Uterus (tissue), 4 donors: ENCODE data around the gene LTBP1. TPM values are rescaled to one million over a fixed set of nuclear protein-coding genes. Genes with fewer than 3 reads are reported as not detected.

Experiments used
- DNase-seq, 2 donors: peaks; one replicate each; pipeline ENCODE4 v3.0.0-alpha.2; 2019 to 2020
- H3K27ac ChIP-seq, 2 donors: fragments of 200-600 bp; sonication (generic); 1 replicate in 1 of 2; 2 replicates in 1 of 2; pipeline ENCODE4 v1.5.1; 2016 to 2018
- H3K27me3 ChIP-seq, 2 donors: fragments of 200-600 bp; sonication (generic); one replicate each; pipeline ENCODE4 v1.5.1; 2018 to 2019; ENCODE audit warnings: control low read depth in 1 of 2
- H3K36me3 ChIP-seq, 2 donors: fragments of 200-600 bp; sonication (generic); one replicate each; pipeline ENCODE4 v1.5.1; 2019; ENCODE audit warnings: control low read depth in 1 of 2
- H3K4me1 ChIP-seq, 2 donors: fragments of 200-600 bp; sonication (generic); one replicate each; pipeline ENCODE4 v1.5.1; 2018 to 2019; ENCODE audit warnings: control low read depth in 1 of 2
- H3K4me3 ChIP-seq, 2 donors: fragments of 200-600 bp; sonication (generic); 1 replicate in 1 of 2; 2 replicates in 1 of 2; pipeline ENCODE4 v1.5.1; 2018 to 2019; ENCODE audit warnings: mild to moderate bottlenecking in 1 of 2
- H3K9me3 ChIP-seq, 2 donors: fragments of 200-600 bp; sonication (generic); one replicate each; pipeline ENCODE4 v1.5.1; 2019; ENCODE audit warnings: control low read depth in 1 of 2
- POLR2A ChIP-seq, 2 donors: fragments of 450-650 bp; IDR thresholded peaks; one replicate each; pipeline ENCODE4 v1.6.1; 2016; ENCODE audit warnings: antibody characterized with exemption in 2 of 2, mild to moderate bottlenecking in 1 of 2, moderate library complexity in 1 of 2
- intact Hi-C: fragments of 100-400 bp; cut with DNase I; formaldehyde crosslinking; loops from one replicate; pipeline ENCODE4 v1.15.1; 2023; ENCODE audit warnings: low total_unique reads
- total RNA-seq, 4 donors: library from RNA; depleted of rRNA in 3 of 4; stranded (reverse); fragments of >200 nt in 3 of 4; gene quantifications; one replicate each; pipeline versions ENCODE4 v1.1.0 to v1.2.4, GENCODE V29; 2014 to 2023
- TF ChIP-seq, protein P1 (sequence below), 4 experiments: fragments of 200-600 bp in 2 of 4; fragments of 450-650 bp in 2 of 4; sonication (generic) in 2 of 4; IDR thresholded peaks; one replicate each; pipeline ENCODE4 v1.5.1; 2016 to 2019; ENCODE audit warnings: antibody characterized with exemption in 4 of 4, mild to moderate bottlenecking in 2 of 4, moderate library complexity in 1 of 4
- donor health status: DM: yes; HTN: yes; CAD: no.

Gene LTBP1
- total RNA-seq, 4 donors from 2014 or later: 72.5 to 322 (median 92.2) TPM

DNA sequence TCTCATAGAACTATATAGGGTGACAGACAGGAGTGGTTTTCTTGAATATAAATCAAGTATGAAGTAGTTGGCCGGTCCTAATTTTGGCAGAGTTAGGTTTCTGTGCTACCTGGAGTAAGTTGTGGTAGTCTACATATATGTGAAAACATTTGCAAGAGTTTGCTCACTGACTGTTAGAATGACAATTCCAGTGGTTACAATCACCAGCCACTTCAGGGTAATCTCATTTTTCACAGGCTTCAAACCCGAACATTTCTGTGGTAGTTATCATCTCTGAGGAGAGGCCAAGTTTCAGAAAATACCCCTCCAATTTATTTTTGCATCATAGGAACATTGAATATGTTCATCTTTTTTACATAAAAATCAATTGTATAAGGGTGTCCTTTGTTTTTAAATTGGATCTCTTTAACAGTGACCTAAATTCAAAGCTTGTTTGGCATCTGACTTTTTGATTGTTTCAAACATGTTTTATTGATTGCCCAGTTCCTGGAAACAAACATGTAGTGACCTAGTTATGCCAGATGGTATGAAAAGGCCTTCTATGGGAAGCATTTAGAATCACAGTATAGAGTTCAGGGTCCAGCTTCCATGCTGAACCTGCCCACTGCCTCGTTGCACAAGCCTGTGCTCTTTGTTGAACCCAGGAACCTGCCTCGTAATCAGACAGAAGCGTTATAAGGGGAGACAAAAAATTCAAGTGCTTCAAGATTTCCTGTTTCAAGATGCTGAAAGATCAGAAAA, 250.6 kb downstream of the LTBP1 start:
- Histone ChIP-seq H3K4me3 (no peak overlapping the region), H3K4me1 (no peaks in the 10 kb centered on the region), H3K9me3 (no peaks in the 10 kb centered on the region), H3K36me3 (no peaks in the 10 kb centered on the region), H3K27me3 (no peaks in the 10 kb centered on the region), H3K27ac (no peak overlapping the region)
- no peak for DNase-seq
- TF ChIP-seq, protein P1, sequence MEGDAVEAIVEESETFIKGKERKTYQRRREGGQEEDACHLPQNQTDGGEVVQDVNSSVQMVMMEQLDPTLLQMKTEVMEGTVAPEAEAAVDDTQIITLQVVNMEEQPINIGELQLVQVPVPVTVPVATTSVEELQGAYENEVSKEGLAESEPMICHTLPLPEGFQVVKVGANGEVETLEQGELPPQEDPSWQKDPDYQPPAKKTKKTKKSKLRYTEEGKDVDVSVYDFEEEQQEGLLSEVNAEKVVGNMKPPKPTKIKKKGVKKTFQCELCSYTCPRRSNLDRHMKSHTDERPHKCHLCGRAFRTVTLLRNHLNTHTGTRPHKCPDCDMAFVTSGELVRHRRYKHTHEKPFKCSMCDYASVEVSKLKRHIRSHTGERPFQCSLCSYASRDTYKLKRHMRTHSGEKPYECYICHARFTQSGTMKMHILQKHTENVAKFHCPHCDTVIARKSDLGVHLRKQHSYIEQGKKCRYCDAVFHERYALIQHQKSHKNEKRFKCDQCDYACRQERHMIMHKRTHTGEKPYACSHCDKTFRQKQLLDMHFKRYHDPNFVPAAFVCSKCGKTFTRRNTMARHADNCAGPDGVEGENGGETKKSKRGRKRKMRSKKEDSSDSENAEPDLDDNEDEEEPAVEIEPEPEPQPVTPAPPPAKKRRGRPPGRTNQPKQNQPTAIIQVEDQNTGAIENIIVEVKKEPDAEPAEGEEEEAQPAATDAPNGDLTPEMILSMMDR (IDR thresholded peaks at IDR 0.05): no peak
- TF ChIP-seq POLR2A (IDR thresholded peaks at IDR 0.05): no peak
- intact Hi-C loops: no loop called here

DNA sequence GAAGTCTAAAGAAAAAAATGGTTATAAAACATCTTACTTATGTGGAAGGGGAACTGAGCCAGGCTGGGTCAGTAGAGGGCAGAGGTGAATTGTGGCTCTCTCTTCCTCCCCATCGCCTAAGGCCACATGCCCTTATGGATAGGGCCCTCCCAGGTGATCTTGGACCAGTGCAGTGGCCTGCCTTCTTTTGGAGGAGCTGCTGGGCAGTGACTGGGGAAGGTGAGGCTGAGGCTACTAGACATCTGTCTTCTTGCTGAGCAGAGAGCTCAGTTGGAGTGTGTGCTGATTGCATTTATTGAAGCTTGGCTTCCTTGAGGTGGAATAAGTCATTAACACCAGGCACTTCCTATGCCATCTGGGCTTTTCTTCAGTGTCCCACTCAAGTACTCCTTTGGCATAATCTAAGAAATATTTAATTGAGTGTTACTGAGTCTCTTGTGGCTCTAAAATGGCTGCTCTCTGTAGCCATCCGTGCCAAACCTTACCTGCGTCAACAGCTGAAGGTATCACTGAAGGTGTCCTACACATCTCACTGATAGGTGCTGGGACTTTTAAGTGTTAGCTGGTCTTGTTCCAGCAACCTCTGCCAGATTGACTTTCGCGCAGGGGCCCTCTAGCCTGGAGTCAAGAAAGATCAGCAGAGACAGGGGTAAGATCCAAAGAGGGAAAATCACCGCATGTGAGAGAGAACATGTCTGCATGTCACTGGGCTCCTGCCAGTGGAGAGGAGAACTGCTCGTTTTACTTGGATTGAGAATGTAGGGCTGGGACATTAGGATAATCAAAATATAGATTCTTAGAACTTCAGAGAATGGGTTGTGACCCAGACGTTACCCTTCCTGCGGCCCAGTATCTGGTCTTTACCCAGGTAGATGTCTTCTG, 256.1 kb downstream of the LTBP1 start:
- no peak for DNase-seq
- intact Hi-C loops: no loop called here
- no peak overlapping the region for H3K4me3 ChIP-seq
- H3K27ac ChIP-seq: no peak overlapping the region
- H3K4me1 ChIP-seq: no peaks in the 10 kb centered on the region
- H3K27me3 ChIP-seq: no peaks in the 10 kb centered on the region
- TF ChIP-seq, protein P1 (IDR thresholded peaks at IDR 0.05): no peak
- TF ChIP-seq POLR2A (IDR thresholded peaks at IDR 0.05): no peak
- H3K9me3 ChIP-seq: no peaks in the 10 kb centered on the region
- no peaks in the 10 kb centered on the region for H3K36me3 ChIP-seq

DNA sequence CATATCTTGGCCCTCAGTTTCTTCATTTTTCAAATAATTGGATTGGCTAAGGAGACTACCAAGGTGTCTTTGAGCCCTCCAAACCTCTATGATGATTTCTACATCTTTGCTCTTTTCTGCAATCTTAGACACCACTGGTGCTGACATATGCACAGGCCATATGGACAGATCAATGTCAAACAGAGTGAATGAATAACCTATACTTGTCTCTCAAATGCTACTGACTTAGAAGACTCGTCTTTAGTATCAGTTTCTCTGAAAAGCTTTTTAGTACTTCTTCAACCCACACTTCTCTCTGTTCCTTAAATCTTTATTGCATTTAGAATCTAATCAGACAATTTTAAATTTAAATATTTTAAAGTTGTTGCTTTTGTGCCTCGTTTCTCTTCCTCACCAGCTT, 258.2 kb downstream of the LTBP1 start:
- H3K4me3 ChIP-seq: no peak overlapping the region
- intact Hi-C loops: no loop called here
- TF ChIP-seq, protein P1 (IDR thresholded peaks at IDR 0.05): no peak
- no peak for TF ChIP-seq POLR2A (IDR thresholded peaks at IDR 0.05)
- H3K27me3 ChIP-seq: no peaks in the 10 kb centered on the region
- no peaks in the 10 kb centered on the region for H3K36me3 ChIP-seq
- no peak overlapping the region for H3K27ac ChIP-seq
- no peaks in the 10 kb centered on the region for H3K9me3 ChIP-seq
- no peak for DNase-seq
- H3K4me1 ChIP-seq: no peaks in the 10 kb centered on the region

DNA sequence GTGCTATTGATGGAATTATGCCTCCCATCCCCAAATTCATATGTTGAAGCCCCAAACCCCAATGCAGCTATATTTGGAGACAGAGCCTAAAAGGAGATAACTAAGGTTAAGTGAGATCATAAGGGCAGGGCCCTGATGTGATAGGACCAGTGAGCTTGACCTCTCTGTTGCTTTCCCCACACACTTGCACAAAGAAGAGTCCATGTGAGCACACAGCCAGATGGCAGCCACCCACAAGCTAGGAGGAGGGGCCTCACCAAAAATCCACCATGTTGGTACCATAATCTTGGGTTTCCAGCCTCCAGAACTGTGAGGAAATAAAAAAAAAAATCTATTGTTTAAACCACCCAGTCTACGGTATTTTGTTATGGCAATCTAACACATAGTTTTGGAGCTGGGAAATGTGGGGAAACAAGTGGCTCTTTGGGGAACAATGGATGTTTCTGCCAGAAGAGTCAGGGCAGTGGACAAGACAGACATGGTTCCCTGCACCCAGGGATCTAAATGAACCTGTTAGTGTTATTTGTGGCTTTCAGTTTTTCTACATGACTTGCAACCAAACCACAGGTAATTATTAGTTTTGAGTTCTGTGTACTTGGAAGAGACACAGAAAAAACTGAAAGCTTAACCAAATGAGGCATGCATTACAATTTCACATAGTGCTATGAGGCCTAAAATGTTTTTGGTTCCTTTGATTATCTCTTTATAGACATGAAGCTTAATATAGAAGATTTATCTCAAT, 259.1 kb downstream of the LTBP1 start:
- intact Hi-C loops: no loop called here
- no peak overlapping the region for H3K4me3 ChIP-seq
- TF ChIP-seq, protein P1 (IDR thresholded peaks at IDR 0.05): no peak
- no peak for TF ChIP-seq POLR2A (IDR thresholded peaks at IDR 0.05)
- DNase-seq: no peak
- H3K27me3 ChIP-seq: no peaks in the 10 kb centered on the region
- H3K27ac ChIP-seq: no peak overlapping the region
- H3K36me3 ChIP-seq: no peaks in the 10 kb centered on the region
- H3K9me3 ChIP-seq: no peaks in the 10 kb centered on the region
- H3K4me1 ChIP-seq: no peaks in the 10 kb centered on the region
